Nephron (organoid): ENCODE results near the gene ACTRT2.

ENCODE experiments used
- H3K27ac Mint-ChIP-seq, 3 experiments: 2 replicates each; pipeline ENCODE4 v1.8.0; 2020; ENCODE audit warnings: mixed read lengths in 3 of 3, mild to moderate bottlenecking in 2 of 3, moderate library complexity in 1 of 3
- H3K27me3 Mint-ChIP-seq: 2 replicates; pipeline ENCODE4 v1.8.0; 2021; ENCODE audit warnings: low read depth, mild to moderate bottlenecking, moderate library complexity, mixed read lengths
- H3K36me3 Mint-ChIP-seq: 2 replicates; pipeline ENCODE4 v1.8.0; 2020; ENCODE audit warnings: low read depth, mixed read lengths
- H3K4me1 Mint-ChIP-seq: 2 replicates; pipeline ENCODE4 v1.8.0; 2020; ENCODE audit warnings: mixed read lengths
- H3K4me3 Mint-ChIP-seq, 3 experiments: 2 replicates each; pipeline ENCODE4 v1.8.0; 2020; ENCODE audit warnings: mild to moderate bottlenecking in 3 of 3, mixed read lengths in 3 of 3, moderate library complexity in 2 of 3
- H3K9me3 Mint-ChIP-seq: 2 replicates; pipeline ENCODE4 v1.8.0; 2020; ENCODE audit warnings: mixed read lengths
- CTCF ChIP-seq, 3 experiments: fragments of 200-600 bp; sonication (generic); IDR thresholded peaks; one replicate each; pipeline ENCODE4 v1.5.0; 2021; ENCODE audit warnings: antibody characterized with exemption in 3 of 3; ENCODE audit not compliant: unreplicated experiment in 3 of 3

ACTRT2 gene

GRCh38 chr1:3028531-3029282 lies 7.4 kb downstream of the ACTRT2 start:
- H3K27ac Mint-ChIP-seq, result no peak overlapping the region
- H3K4me3 Mint-ChIP-seq, result no peak overlapping the region
- H3K36me3 Mint-ChIP-seq, result no peaks in the 10 kb centered on the region
- H3K9me3 Mint-ChIP-seq, result no peaks in the 10 kb centered on the region
- TF ChIP-seq CTCF (IDR thresholded peaks at IDR 0.05; ENCODE audit: unreplicated experiment in 3 of 3), result no peak
- no peaks in the 10 kb centered on the region for H3K4me1 Mint-ChIP-seq
- H3K27me3 Mint-ChIP-seq, result peaks cover 37% of the 10 kb centered on the region

- H3K9me3 Mint-ChIP-seq, result no peaks in the 10 kb centered on the region
- H3K4me3 Mint-ChIP-seq, result no peak overlapping the region
- no peak for TF ChIP-seq CTCF (IDR thresholded peaks at IDR 0.05; ENCODE audit: unreplicated experiment in 3 of 3)
- no peaks in the 10 kb centered on the region for H3K4me1 Mint-ChIP-seq
- H3K27ac Mint-ChIP-seq, result no peak overlapping the region
- no peaks in the 10 kb centered on the region for H3K36me3 Mint-ChIP-seq
- peaks cover 32% of the 10 kb centered on the region for H3K27me3 Mint-ChIP-seq
Observed at GRCh38 chr1:3029481-3029961, 8.3 kb downstream of the ACTRT2 start.

- no peak overlapping the region for H3K4me3 Mint-ChIP-seq
- peaks cover 34% of the 10 kb centered on the region for H3K27me3 Mint-ChIP-seq
- no peaks in the 10 kb centered on the region for H3K9me3 Mint-ChIP-seq
- no peak overlapping the region for H3K27ac Mint-ChIP-seq
- no peaks in the 10 kb centered on the region for H3K36me3 Mint-ChIP-seq
- TF ChIP-seq CTCF (IDR thresholded peaks at IDR 0.05; ENCODE audit: unreplicated experiment in 3 of 3), result no peak
- no peaks in the 10 kb centered on the region for H3K4me1 Mint-ChIP-seq
Observed at GRCh38 chr1:3029991-3030662, 8.9 kb downstream of the ACTRT2 start.

GRCh38 chr1:3030663-3031381 lies 9.6 kb downstream of the ACTRT2 start:
- Mint-ChIP-seq H3K27ac (no peak overlapping the region), H3K4me3 (no peak overlapping the region), H3K4me1 (peaks cover 5% of the 10 kb centered on the region), H3K27me3 (peaks cover 41% of the 10 kb centered on the region), H3K36me3 (no peaks in the 10 kb centered on the region), H3K9me3 (no peaks in the 10 kb centered on the region)
- no peak for TF ChIP-seq CTCF (IDR thresholded peaks at IDR 0.05; ENCODE audit: unreplicated experiment in 3 of 3)

- H3K4me3 Mint-ChIP-seq, result no peak overlapping the region
- no peaks in the 10 kb centered on the region for H3K36me3 Mint-ChIP-seq
- no peaks in the 10 kb centered on the region for H3K9me3 Mint-ChIP-seq
- no peak overlapping the region for H3K27ac Mint-ChIP-seq
- no peak for TF ChIP-seq CTCF (IDR thresholded peaks at IDR 0.05; ENCODE audit: unreplicated experiment in 3 of 3)
- peaks cover 46% of the 10 kb centered on the region for H3K27me3 Mint-ChIP-seq
- peaks cover 7% of the 10 kb centered on the region for H3K4me1 Mint-ChIP-seq
Observed at GRCh38 chr1:3031401-3032221, 10.3 kb downstream of the ACTRT2 start.
